ENCODE data around the gene BMI1.

DNA sequence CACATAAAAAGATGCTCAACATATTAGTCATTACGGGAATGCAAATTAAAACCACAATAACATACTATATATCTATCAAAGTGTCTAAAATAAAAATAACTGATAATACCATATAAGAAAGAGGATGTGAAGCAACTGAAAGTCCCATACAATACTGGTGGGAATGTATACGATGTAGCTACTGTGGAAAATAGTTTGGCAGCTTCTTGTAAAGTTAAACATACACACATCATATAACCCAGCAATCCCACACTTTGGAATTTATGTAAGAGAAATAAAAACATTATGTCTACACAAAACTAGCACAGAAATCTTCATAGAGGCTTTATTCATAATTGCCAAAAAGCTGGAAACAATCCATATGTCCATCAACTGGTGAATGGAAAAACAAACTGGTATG, 15.2 kb upstream of the BMI1 start:
- TF ChIP-seq, protein P1, sequence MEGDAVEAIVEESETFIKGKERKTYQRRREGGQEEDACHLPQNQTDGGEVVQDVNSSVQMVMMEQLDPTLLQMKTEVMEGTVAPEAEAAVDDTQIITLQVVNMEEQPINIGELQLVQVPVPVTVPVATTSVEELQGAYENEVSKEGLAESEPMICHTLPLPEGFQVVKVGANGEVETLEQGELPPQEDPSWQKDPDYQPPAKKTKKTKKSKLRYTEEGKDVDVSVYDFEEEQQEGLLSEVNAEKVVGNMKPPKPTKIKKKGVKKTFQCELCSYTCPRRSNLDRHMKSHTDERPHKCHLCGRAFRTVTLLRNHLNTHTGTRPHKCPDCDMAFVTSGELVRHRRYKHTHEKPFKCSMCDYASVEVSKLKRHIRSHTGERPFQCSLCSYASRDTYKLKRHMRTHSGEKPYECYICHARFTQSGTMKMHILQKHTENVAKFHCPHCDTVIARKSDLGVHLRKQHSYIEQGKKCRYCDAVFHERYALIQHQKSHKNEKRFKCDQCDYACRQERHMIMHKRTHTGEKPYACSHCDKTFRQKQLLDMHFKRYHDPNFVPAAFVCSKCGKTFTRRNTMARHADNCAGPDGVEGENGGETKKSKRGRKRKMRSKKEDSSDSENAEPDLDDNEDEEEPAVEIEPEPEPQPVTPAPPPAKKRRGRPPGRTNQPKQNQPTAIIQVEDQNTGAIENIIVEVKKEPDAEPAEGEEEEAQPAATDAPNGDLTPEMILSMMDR (IDR thresholded peaks at IDR 0.05): no peak
- TF ChIP-seq POLR2A (IDR thresholded peaks at IDR 0.05) (no peak), EP300 (IDR thresholded peaks at IDR 0.05) (no peak)
